Measurements from ENCODE around the gene DGKG. TPM values are rescaled to one million over a fixed set of nuclear protein-coding genes. Genes with fewer than 3 reads are reported as not detected.

Gene DGKG
- total and polyA plus RNA-seq, 9 of the 15 experiments (the other 6 are each of a cell fraction or from before 2014, with no cell fraction given), result 0.01 to 0.36 (median 0.15) TPM

- no peak overlapping the region for H3K4me2 ChIP-seq (ENCODE audit: insufficient read depth, low read length)
- FAIRE-seq, result peak; percentile 75
- ATAC-seq, result peak; percentile 85
- no peaks in the 10 kb centered on the region for H3K79me2 ChIP-seq (ENCODE audit: control insufficient read depth, insufficient read depth, low read length)
- H3K4me3 ChIP-seq, result no peak overlapping the region
- intact Hi-C loops (cut with micrococcal nuclease), result no loop called here
- H3K9me1 ChIP-seq (ENCODE audit: control insufficient read depth, insufficient read depth, low read length), result no peaks in the 10 kb centered on the region
- in situ Hi-C loops (cut with MboI), result no loop called here
- no peaks in the 10 kb centered on the region for H3K36me3 ChIP-seq (ENCODE audit: control insufficient read depth, insufficient read depth, low read length)
- H3K27me3 ChIP-seq (ENCODE audit: control insufficient read depth in 2 of 2, insufficient read depth in 2 of 2, low read length in 2 of 2), result peaks cover under 1 to 16% of the 10 kb centered on the region in 2 experiments; a peak in 4 of 5 replicates
- no peak overlapping the region for H2AFZ ChIP-seq (ENCODE audit: low read depth, low read length)
- no peaks in the 10 kb centered on the region for H3K4me1 ChIP-seq (replicated peaks in 1 of 2; ENCODE audit: control insufficient read depth in 2 of 2, insufficient read depth in 2 of 2, low read length in 2 of 2)
- no peak overlapping the region for H3K27ac ChIP-seq (ENCODE audit: extremely low read depth, low read depth, low read length)
- no peaks in the 10 kb centered on the region for H3K9me3 ChIP-seq (replicated peaks; ENCODE audit: control insufficient read depth, insufficient read depth, low read depth, low read length)
- ChIA-PET POLR2A (interaction anchor here (0.6 kb wide), 1 partner anchor 232 kb away, joined by 3 read pairs; no protein-coding TSS in a partner anchor), CTCF (ENCODE audit: low intra/inter-chr PET ratio) (interaction anchor here (1.3 kb wide), 1 partner anchor 294 kb away, joined by 7 read pairs; no protein-coding TSS in a partner anchor)
- WGBS (ENCODE audit: insufficient coverage, low coverage, missing lambda C conversion rate), result 2% methylated on average over 10 of the region's 10 CpGs
- H3K9ac ChIP-seq (ENCODE audit: insufficient read depth in 1 of 2, low read depth in 2 of 2, low read length in 2 of 2), result no peak overlapping the region
- H4K20me1 ChIP-seq (replicated peaks; ENCODE audit: control insufficient read depth, insufficient read depth, low read length), result no peaks in the 10 kb centered on the region
- peak; percentile 18 to 50 (median 38) for DNase-seq (ENCODE audit: extremely low read depth in 1 of 4, low spot score in 3 of 4)
- no TSS peak for BruUV-seq (replicated peaks)
- TF ChIP-seq RAD21 (CRISPR knock-in tag; conservative IDR thresholded peaks at IDR 0.05 in 1 of 2, IDR thresholded peaks at IDR 0.05 in 1 of 2), result peak; percentile 66 to 72
- peak; percentile 57; the same call in 1 of the 2 replicates for TF ChIP-seq REST (IDR thresholded peaks at IDR 0.05; ENCODE audit: borderline replicate concordance)
- no peak for TF ChIP-seq REST (CRISPR knock-in tag; IDR thresholded peaks at IDR 0.05; ENCODE audit: low read depth)
- peak; percentile 88 for TF ChIP-seq EGR1 (conservative IDR thresholded peaks at IDR 0.05)
- 0 out of 2 replicates have a peak, but pooled peaks have one; percentile 26 for TF ChIP-seq MYC (IDR thresholded peaks at IDR 0.05; ENCODE audit: low read depth, low read length)
- TF ChIP-seq MYC (CRISPR knock-in tag; IDR thresholded peaks at IDR 0.05; ENCODE audit: borderline replicate concordance, low read depth), result no peak
- peak; percentile 39; the same call in 1 of the 2 replicates for TF ChIP-seq SMC3 (conservative IDR thresholded peaks at IDR 0.05; ENCODE audit: insufficient read depth, low read depth, low read length)
- 0 out of 2 replicates have a peak, but pooled peaks have one; percentile 19 for TF ChIP-seq ARID2 (IDR thresholded peaks at IDR 0.05)
- TF ChIP-seq MEF2A (IDR thresholded peaks at IDR 0.05; ENCODE audit: control insufficient read depth, low read depth, low read length), result no peak
- no peak for TF ChIP-seq SP1 (CRISPR knock-in tag; IDR thresholded peaks at IDR 0.05)
- TF ChIP-seq BHLHE40 (IDR thresholded peaks at IDR 0.05; ENCODE audit: low read length), result peak; percentile 26; the same call in 1 of the 2 replicates
- TF ChIP-seq CTCF (IDR thresholded peaks at IDR 0.05 in 2 of 3, conservative IDR thresholded peaks at IDR 0.05 in 1 of 3; ENCODE audit: insufficient read depth in 2 of 3, low read depth in 1 of 3, low read length in 3 of 3), result peak; percentile 33 to 65 (median 59); a peak in 4 of 6 replicates
These were observed 84.6 kb downstream of the DGKG start for GRCh38 chr3:186277268-186277909.
